ENCODE measurements around the gene OTOF.

Gene OTOF

GRCh38 chr2:26477911-26478253 is at the start of gene OTOF:
Gene OTOF (minus strand): TSS chr2:26478124.
- no peak for DNase-seq

- no peak for DNase-seq
These were observed 48.7 kb upstream of the OTOF start for GRCh38 chr2:26526589-26526988.

GRCh38 chr2:26526105-26526504 is 48.2 kb upstream of the OTOF start:
- DNase-seq: no peak

DNA sequence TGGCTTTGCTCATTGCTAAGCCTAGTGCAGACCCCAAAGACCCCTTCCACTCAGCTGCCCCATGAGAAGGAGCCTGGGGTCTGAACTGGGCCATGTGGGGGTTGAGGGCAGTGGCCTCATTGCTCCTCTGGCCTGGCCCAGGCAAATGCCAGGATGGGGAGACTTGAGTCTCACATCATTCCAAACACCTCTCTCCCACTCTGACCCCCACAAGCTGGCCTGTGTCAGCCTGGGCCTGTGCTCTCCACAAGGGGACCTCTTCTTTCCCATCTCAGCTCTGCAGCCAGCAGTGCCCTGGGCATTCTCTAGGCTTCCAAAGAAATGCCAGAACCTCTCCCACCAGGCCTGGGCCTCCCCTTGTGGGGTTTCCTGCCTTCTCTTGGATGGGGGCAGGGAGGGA is 45.8 kb upstream of the OTOF start:
- no peak for DNase-seq

GRCh38 chr2:26522751-26523171 is 44.8 kb upstream of the OTOF start:
- DNase-seq: no peak

GRCh38 chr2:26522325-26522724 is 44.4 kb upstream of the OTOF start:
- DNase-seq: no peak

- DNase-seq: no peak
These were observed 43.9 kb upstream of the OTOF start for GRCh38 chr2:26521913-26522180.

GRCh38 chr2:26521054-26521912 is 43.4 kb upstream of the OTOF start:
- DNase-seq: peak in 1 of 2 experiments; percentile 12

DNA sequence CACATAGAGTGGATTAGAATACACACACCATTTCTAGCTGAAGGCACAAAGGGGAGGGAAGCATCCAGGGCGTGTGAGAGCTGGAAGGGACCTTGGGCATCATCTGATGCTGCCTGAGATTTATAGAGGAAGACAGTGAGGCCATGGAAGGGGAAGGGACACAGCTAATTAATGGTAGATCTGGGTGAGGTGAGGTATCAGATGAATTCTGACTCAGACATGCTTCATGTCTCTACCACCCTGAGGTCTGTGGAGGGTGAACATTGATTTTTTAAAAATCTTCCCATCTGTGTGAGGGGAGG is 42.2 kb upstream of the OTOF start:
- no peak for DNase-seq

- no peak for DNase-seq
These were observed 41.6 kb upstream of the OTOF start for GRCh38 chr2:26519396-26520147.

GRCh38 chr2:26516781-26517180 is 38.9 kb upstream of the OTOF start:
- no peak for DNase-seq

- no peak for DNase-seq
These were observed 38.3 kb upstream of the OTOF start for GRCh38 chr2:26516246-26516645.

GRCh38 chr2:26515771-26516170 is 37.8 kb upstream of the OTOF start:
- DNase-seq: no peak

GRCh38 chr2:26514045-26514444 is 36.1 kb upstream of the OTOF start:
- DNase-seq: no peak

DNA sequence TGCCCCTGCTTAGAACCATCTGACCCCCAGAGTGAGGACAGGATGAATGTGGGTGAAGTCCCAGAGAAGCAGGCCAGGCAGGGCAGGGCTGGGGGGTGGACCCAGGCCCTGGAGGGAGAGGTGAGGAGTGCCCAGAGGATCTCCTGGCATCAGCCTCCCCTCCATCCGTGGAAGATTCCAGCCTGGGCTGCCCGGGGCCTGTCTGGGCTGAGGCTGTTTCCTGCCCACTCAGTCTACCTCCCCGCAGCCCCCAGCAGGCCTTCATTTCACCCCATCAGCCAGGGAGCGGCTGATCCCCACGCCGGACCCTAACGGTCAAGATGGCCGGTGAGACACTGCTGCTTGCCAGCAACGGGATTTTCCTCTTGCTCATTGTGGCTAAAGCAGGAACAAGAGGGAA is 35.3 kb upstream of the OTOF start:
- no peak for DNase-seq

- DNase-seq: no peak
These were observed 33.5 kb upstream of the OTOF start for GRCh38 chr2:26511466-26511865.

DNA sequence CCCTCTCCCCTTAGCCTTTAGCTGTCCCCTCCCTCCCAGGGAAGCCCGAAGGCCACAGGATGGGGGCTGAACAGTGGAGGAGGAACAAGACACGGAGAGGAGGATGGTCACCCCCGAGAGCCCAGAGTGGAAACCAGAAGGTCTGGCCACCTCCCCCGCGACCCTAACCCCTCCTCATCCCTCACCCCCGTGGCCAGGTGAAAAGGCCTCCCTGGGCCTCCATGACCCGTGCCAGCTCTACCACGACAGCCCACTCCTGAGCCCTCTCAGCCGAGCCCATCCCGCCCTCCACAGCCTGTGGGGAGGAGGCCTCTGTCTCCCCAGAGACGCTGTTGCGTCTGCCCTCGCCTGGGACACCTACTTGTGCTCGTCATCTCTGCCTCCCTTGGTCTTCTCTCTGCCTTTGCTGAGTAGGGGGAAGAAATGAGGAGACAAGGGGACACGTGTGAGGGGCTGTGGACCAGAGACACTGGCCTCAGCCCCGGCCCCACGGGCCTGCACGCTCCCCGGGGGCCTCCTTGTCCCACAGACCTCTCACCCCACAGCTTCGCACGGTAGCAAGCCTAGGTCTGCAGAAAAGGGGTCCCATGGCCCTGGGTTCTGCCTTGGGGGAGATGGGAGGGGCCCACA is 32.5 kb upstream of the OTOF start:
- DNase-seq: no peak

DNA sequence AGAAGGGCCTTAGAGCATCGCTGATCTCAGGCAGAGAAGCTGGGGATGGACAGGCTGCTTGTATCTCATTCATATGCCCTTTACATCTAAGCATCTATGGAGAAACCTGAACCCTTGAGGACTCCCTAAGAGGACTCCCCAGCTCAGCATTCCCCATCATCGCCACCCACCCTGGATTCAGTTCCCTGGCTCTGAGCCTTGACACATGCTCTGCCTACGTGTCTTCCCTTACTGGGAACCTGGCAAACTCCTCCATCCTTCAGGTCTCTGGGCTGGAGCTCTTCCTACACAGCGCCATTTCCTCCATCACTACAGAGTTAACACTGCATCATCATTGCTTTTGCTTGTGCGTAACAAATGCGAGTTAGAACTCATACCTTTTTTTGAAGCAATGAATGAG is 31.2 kb upstream of the OTOF start:
- DNase-seq: no peak

DNA sequence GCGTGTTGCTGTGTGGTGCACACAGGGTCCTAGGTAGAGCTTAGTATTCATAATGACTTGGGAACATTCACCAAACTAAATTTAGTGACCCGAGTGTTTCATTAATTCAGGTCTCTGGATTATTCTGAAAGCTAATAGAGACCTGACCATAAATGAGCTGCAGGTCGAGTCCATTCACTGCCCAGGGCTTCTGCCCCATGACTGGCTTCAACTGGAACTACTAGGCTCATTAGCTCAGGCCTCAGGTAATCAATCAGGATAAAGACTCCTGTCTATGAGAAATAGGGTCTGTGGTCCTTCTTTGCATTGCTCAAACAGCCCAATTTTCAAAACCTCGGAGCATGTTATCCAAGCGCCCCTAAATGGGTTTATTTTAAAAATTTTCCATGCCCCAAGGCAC is 30.0 kb upstream of the OTOF start:
- DNase-seq: no peak

DNA sequence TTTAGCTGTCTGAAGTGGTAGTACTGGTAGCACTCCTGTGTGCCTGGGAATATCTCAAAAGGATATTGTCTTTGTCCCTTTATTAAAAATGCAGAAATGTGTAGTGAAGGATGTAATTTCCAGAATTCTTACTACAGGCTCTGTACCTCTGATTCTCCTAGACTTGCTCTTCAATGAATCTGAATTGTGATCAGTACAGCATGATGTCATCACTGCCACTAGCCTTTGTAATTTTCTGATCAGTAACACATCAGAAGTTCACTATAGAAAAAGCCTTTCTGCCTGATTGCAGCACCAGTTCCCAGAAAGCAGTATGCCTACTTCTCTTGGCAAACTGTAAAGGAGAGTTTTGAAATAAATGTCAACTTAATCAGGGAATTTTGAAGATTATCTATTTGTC is 29.2 kb upstream of the OTOF start:
- no peak for DNase-seq

DNA sequence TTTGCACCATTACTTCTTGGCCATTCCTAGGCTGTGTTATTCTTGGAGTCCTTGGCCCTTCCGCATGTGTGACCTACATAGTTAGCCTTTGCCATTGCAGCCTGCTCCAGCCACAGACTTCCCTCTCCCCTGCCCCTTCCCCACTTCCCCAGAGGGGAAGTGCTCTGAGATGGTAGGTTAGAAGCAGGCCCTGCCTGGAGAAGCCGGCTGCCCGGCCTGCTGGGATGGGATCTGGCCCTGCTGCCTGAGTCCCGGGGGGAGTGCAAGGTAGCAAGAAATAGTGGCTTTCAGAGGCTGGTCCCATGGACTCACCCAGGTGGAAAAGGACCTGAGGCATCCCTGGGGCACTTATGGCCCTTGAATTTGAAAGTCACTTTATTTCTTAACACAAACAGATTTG is 28.4 kb upstream of the OTOF start:
- no peak for DNase-seq

GRCh38 chr2:26504002-26504401 is 26.1 kb upstream of the OTOF start:
- no peak for DNase-seq

DNA sequence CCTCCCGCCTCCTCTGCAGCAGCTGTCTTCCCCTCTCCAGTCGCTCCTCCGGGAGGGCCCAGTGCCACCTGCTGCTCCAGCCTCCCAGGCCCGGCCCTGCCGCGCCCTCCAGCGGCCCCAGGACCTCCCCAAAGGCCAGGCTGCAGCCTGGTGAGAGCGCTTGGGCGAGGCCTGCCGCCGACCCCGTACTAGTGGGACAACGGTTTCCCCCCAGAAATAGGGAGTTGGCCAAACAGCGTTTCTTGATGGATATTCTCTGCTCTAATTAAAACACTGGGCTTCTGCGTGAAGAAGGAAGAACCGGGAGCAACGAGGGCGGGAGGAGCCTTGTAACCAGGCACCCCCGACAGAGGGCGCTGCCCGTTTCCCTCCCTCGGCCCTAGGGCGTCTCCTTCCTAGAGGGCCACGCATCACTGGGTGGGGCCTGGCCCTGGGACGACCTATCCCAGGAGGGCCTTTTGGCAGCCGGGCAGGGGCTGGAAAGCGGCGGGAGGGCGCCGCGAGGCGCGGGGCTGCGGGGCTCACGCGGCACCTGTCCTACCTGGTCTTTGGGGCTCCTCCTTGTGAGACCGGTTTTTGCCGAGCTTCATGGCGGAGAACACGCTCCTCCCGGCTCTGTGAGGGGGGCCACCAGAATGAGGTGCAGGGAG is 25.4 kb upstream of the OTOF start:
- peak in 1 of 2 experiments; percentile 38 for DNase-seq

GRCh38 chr2:26500406-26500805 is 22.5 kb upstream of the OTOF start:
- DNase-seq: no peak
